Measurements from ENCODE around the gene RIMS3. TPM values are rescaled to one million over a fixed set of nuclear protein-coding genes. Genes with fewer than 3 reads are reported as not detected.
"Not testable (repeated sequence)": the region's sequence is repeated elsewhere in the genome, so short reads cannot be mapped to it uniquely, and the experiment has no call there.

Gene RIMS3
- total RNA-seq, 1 experiment from 2014 or later: 19.8 TPM

DNA sequence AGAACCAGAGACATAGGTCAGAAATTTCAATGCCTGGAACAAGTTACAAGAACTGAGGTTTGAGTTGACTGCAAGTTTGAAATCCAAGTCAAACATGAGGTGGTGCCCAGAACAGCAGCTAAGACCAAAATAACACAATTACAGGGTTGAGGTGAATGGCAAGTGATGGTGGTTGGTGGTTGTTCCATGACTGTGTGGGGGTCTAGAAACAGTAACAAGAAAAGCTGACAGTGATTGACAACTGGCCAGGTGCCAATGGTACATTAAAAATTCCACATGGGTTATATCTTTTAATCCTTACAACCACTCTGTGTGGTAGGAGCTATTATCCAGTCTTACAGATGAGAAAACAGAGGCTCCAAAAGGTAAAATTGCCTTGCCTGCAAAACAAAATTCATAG, 32.0 kb downstream of the RIMS3 start:
- DNase-seq (ENCODE audit: low spot score) (no peak), ATAC-seq (no peak)
- no peaks in the 10 kb centered on the region for H3K27me3 Mint-ChIP-seq (ENCODE audit: low read depth)
- H3K27ac Mint-ChIP-seq: no peak overlapping the region
- CTCF ChIA-PET: interaction anchor here (1.0 to 1.7 kb wide), 5 partner anchors 14 to 315 kb away, joined by 4 to 8 read pairs (median 5); no protein-coding TSS in a partner anchor
- H3K9me3 Mint-ChIP-seq: no peaks in the 10 kb centered on the region
- H3K4me3 Mint-ChIP-seq: no peak overlapping the region
- no peaks in the 10 kb centered on the region for H3K36me3 Mint-ChIP-seq
- POLR2A ChIA-PET: no interaction called here
- TF ChIP-seq, protein P1, sequence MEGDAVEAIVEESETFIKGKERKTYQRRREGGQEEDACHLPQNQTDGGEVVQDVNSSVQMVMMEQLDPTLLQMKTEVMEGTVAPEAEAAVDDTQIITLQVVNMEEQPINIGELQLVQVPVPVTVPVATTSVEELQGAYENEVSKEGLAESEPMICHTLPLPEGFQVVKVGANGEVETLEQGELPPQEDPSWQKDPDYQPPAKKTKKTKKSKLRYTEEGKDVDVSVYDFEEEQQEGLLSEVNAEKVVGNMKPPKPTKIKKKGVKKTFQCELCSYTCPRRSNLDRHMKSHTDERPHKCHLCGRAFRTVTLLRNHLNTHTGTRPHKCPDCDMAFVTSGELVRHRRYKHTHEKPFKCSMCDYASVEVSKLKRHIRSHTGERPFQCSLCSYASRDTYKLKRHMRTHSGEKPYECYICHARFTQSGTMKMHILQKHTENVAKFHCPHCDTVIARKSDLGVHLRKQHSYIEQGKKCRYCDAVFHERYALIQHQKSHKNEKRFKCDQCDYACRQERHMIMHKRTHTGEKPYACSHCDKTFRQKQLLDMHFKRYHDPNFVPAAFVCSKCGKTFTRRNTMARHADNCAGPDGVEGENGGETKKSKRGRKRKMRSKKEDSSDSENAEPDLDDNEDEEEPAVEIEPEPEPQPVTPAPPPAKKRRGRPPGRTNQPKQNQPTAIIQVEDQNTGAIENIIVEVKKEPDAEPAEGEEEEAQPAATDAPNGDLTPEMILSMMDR (IDR thresholded peaks at IDR 0.05): no peak
- no peak for TF ChIP-seq ELF4 (CRISPR knock-in tag; IDR thresholded peaks at IDR 0.05; ENCODE audit: low read depth)
- TF ChIP-seq, protein P2, sequence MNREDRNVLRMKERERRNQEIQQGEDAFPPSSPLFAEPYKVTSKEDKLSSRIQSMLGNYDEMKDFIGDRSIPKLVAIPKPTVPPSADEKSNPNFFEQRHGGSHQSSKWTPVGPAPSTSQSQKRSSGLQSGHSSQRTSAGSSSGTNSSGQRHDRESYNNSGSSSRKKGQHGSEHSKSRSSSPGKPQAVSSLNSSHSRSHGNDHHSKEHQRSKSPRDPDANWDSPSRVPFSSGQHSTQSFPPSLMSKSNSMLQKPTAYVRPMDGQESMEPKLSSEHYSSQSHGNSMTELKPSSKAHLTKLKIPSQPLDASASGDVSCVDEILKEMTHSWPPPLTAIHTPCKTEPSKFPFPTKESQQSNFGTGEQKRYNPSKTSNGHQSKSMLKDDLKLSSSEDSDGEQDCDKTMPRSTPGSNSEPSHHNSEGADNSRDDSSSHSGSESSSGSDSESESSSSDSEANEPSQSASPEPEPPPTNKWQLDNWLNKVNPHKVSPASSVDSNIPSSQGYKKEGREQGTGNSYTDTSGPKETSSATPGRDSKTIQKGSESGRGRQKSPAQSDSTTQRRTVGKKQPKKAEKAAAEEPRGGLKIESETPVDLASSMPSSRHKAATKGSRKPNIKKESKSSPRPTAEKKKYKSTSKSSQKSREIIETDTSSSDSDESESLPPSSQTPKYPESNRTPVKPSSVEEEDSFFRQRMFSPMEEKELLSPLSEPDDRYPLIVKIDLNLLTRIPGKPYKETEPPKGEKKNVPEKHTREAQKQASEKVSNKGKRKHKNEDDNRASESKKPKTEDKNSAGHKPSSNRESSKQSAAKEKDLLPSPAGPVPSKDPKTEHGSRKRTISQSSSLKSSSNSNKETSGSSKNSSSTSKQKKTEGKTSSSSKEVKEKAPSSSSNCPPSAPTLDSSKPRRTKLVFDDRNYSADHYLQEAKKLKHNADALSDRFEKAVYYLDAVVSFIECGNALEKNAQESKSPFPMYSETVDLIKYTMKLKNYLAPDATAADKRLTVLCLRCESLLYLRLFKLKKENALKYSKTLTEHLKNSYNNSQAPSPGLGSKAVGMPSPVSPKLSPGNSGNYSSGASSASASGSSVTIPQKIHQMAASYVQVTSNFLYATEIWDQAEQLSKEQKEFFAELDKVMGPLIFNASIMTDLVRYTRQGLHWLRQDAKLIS (CRISPR knock-in tag; IDR thresholded peaks at IDR 0.05; ENCODE audit: borderline replicate concordance): no peak
- TF ChIP-seq NFATC4 (CRISPR knock-in tag; IDR thresholded peaks at IDR 0.05): no peak
- no peak for TF ChIP-seq TEAD4 (CRISPR knock-in tag; IDR thresholded peaks at IDR 0.05)
- TF ChIP-seq CBFB (CRISPR knock-in tag; IDR thresholded peaks at IDR 0.05; ENCODE audit: low read depth): no peak
- no peak for TF ChIP-seq ZNF138 (CRISPR knock-in tag; conservative IDR thresholded peaks at IDR 0.05)
- TF ChIP-seq ZNF219 (CRISPR knock-in tag; IDR thresholded peaks at IDR 0.05; ENCODE audit: borderline replicate concordance): no peak
- TF ChIP-seq, protein P3, sequence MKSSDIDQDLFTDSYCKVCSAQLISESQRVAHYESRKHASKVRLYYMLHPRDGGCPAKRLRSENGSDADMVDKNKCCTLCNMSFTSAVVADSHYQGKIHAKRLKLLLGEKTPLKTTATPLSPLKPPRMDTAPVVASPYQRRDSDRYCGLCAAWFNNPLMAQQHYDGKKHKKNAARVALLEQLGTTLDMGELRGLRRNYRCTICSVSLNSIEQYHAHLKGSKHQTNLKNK (CRISPR knock-in tag; IDR thresholded peaks at IDR 0.05): no peak
- H3K4me1 Mint-ChIP-seq: no peaks in the 10 kb centered on the region

DNA sequence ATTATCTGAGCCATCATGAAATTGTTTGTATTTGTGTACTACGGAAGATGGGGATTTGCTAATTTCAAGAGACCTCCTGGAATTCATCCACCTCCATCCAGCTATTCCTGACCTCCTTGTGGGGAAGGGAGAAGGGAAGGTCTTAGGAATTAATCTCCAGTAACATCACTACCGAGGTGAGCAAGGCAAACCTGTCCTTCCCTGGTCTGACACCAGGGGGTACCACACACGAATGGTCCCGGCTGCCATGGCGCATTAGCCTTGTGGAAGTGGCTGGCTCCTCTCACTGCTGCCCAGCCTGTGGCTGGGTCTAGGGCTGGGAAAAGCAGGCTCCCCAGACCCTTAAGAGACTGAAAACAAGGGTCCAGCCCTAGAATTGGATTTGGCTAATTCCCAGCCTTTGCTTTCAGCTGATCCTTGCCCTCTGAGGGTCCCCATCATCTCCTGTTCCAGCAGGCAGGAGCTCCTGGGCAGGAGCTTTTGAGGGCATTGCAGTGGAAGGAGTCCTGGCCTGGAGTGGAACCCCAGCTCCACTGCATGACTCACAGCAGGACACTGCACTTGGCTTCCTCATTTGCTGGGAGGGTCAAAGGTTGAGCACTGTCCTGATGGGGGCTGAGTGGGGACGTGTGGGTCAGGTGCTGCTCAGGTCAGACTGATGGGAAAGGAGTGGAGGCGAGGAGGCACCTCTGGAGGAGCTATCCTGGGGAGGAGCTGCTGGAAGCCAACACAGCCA, 34.8 kb downstream of the RIMS3 start:
- no peak overlapping the region for H3K4me3 Mint-ChIP-seq
- POLR2A ChIA-PET: interaction anchor here (0.7 kb wide), 1 partner anchor 121 kb away, joined by 3 read pairs; no protein-coding TSS in a partner anchor
- no peaks in the 10 kb centered on the region for H3K4me1 Mint-ChIP-seq
- H3K27me3 Mint-ChIP-seq (ENCODE audit: low read depth): no peaks in the 10 kb centered on the region
- no peaks in the 10 kb centered on the region for H3K36me3 Mint-ChIP-seq
- H3K9me3 Mint-ChIP-seq: no peaks in the 10 kb centered on the region
- no peak overlapping the region for H3K27ac Mint-ChIP-seq
- CTCF ChIA-PET: interaction anchor here (0.6 to 3.3 kb wide), 27 partner anchors 11 to 193 kb away, joined by 3 to 33 read pairs (median 4); partner anchors contain the start of genes NFYC, RIMS3 and ZNF684
- peak; percentile 81 for DNase-seq (ENCODE audit: low spot score)
- TF ChIP-seq, protein P1 (IDR thresholded peaks at IDR 0.05): peak; percentile 66
- TF ChIP-seq NR1H2 (CRISPR knock-in tag; IDR thresholded peaks at IDR 0.05) (no peak), ZBTB21 (CRISPR knock-in tag; IDR thresholded peaks at IDR 0.05; ENCODE audit: borderline replicate concordance) (no peak), RORB (CRISPR knock-in tag; IDR thresholded peaks at IDR 0.05) (no peak), GABPB1 (CRISPR knock-in tag; IDR thresholded peaks at IDR 0.05) (no peak), SP1 (CRISPR knock-in tag; conservative IDR thresholded peaks at IDR 0.05) (no peak)
- ATAC-seq: peak; percentile 97

DNA sequence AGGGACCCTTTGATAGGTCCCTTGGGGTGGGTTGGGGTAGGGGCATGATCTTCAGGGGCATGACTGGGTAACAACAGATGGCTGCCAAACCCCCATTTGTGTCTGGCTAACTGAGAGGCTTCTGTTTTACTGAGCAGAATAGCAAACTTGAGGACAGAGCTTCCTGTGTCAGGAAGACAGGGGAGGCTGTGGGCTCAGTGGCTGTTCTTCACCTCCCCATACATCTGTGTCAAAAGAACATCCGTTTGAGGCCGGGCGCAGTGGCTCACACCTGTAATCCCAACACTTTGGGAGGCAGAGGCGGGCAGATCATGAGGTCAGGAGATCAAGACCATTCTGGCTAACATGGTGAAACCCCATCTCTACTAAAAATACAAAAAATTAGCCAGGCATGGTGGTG, 35.9 kb downstream of the RIMS3 start:
- H3K27ac Mint-ChIP-seq; ATAC-seq; H3K9me3 Mint-ChIP-seq; H3K4me1 Mint-ChIP-seq; DNase-seq (ENCODE audit: low spot score); H3K27me3 Mint-ChIP-seq (ENCODE audit: low read depth); H3K4me3 Mint-ChIP-seq; H3K36me3 Mint-ChIP-seq: not testable (repeated sequence)
- ChIA-PET CTCF (interaction anchor here (0.8 to 3.3 kb wide), 7 partner anchors 15 to 40 kb away, joined by 3 to 33 read pairs (median 8); partner anchors contain the start of gene RIMS3), POLR2A (interaction anchor here (0.7 kb wide), 1 partner anchor 124 kb away, joined by 3 read pairs; no protein-coding TSS in a partner anchor)

Data from WTC11 (cell line).